Measurements from ENCODE around the gene DDR2. TPM values are rescaled to one million over a fixed set of nuclear protein-coding genes. Genes with fewer than 3 reads are reported as not detected.

Gene DDR2
- total and polyA plus RNA-seq, 2 donors from 2014 or later = 3.9 to 19.8 TPM

- H3K9me3 ChIP-seq (ENCODE audit: control insufficient read depth in 2 of 3, insufficient read depth in 1 of 3, low read length in 3 of 3) = no peaks in the 10 kb centered on the region
- no peak overlapping the region for H3K4me3 ChIP-seq (ENCODE audit: low read length in 3 of 3)
- TF ChIP-seq CTCF (IDR thresholded peaks at IDR 0.05; ENCODE audit: borderline replicate concordance, extremely low read depth, insufficient read depth) = no peak
- intact Hi-C loops (cut with DNase I) = no loop called here
- no peak overlapping the region for H3K27ac ChIP-seq (ENCODE audit: low read depth in 2 of 2, low read length in 2 of 2)
- FAIRE-seq (no peak), DNase-seq (no peak)
- peaks cover 0 to 35% (median 10%) of the 10 kb centered on the region in 3 donors for H3K4me1 ChIP-seq (ENCODE audit: control insufficient read depth in 2 of 3, insufficient read depth in 2 of 3, low read depth in 1 of 3, low read length in 3 of 3)
- no peak overlapping the region for H3K9ac ChIP-seq (ENCODE audit: low read length in 3 of 3)
- H3K36me3 ChIP-seq (ENCODE audit: control insufficient read depth in 2 of 3, insufficient read depth in 3 of 3, low read length in 3 of 3) = no peaks in the 10 kb centered on the region
- H3K27me3 ChIP-seq (ENCODE audit: control insufficient read depth, insufficient read depth, low read length) = no peaks in the 10 kb centered on the region
These were observed 48.3 kb downstream of the DDR2 start for GRCh38 chr1:162680419-162681121.

- Histone ChIP-seq H3K27me3 (ENCODE audit: control insufficient read depth, insufficient read depth, low read length) (no peaks in the 10 kb centered on the region), H3K4me3 (ENCODE audit: low read length in 3 of 3) (no peak overlapping the region), H3K4me1 (ENCODE audit: control insufficient read depth in 2 of 3, insufficient read depth in 2 of 3, low read depth in 1 of 3, low read length in 3 of 3) (peaks cover 0 to 30% (median 10%) of the 10 kb centered on the region in 3 donors), H3K36me3 (ENCODE audit: control insufficient read depth in 2 of 3, insufficient read depth in 3 of 3, low read length in 3 of 3) (no peaks in the 10 kb centered on the region), H3K9me3 (ENCODE audit: control insufficient read depth in 2 of 3, insufficient read depth in 1 of 3, low read length in 3 of 3) (no peaks in the 10 kb centered on the region), H3K27ac (ENCODE audit: low read depth in 2 of 2, low read length in 2 of 2) (peak overlapping the region in 1 of 2 donors; percentile 18), H3K9ac (ENCODE audit: low read length in 3 of 3) (no peak overlapping the region)
- intact Hi-C loops (cut with DNase I) = no loop called here
- TF ChIP-seq CTCF (IDR thresholded peaks at IDR 0.05; ENCODE audit: borderline replicate concordance, extremely low read depth, insufficient read depth) = no peak
- FAIRE-seq = no peak
- DNase-seq = no peak
These were observed 48.8 kb downstream of the DDR2 start for GRCh38 chr1:162681122-162681436.

GRCh38 chr1:162682013-162682419 lies 49.8 kb downstream of the DDR2 start:
- Histone ChIP-seq H3K9me3 (ENCODE audit: control insufficient read depth in 2 of 3, insufficient read depth in 1 of 3, low read length in 3 of 3) (no peaks in the 10 kb centered on the region), H3K4me1 (ENCODE audit: control insufficient read depth in 2 of 3, insufficient read depth in 2 of 3, low read depth in 1 of 3, low read length in 3 of 3) (peaks cover 0 to 24% (median 4%) of the 10 kb centered on the region in 3 donors), H3K27ac (ENCODE audit: low read depth in 2 of 2, low read length in 2 of 2) (peak overlapping the region; percentile 18 to 27), H3K27me3 (ENCODE audit: control insufficient read depth, insufficient read depth, low read length) (no peaks in the 10 kb centered on the region), H3K4me3 (ENCODE audit: low read length in 3 of 3) (no peak overlapping the region), H3K36me3 (ENCODE audit: control insufficient read depth in 2 of 3, insufficient read depth in 3 of 3, low read length in 3 of 3) (no peaks in the 10 kb centered on the region), H3K9ac (ENCODE audit: low read length in 3 of 3) (no peak overlapping the region)
- no peak for FAIRE-seq
- DNase-seq = peak in 3 of 5 donors; percentile 33 to 68 (median 33)
- no peak for TF ChIP-seq CTCF (IDR thresholded peaks at IDR 0.05; ENCODE audit: borderline replicate concordance, extremely low read depth, insufficient read depth)
- intact Hi-C loops (cut with DNase I) = no loop called here

- intact Hi-C loops (cut with DNase I) = no loop called here
- no peak for FAIRE-seq
These were observed 55.6 kb downstream of the DDR2 start for GRCh38 chr1:162687870-162688269.

More at GRCh38 chr1:162687870-162688269, 55.6 kb downstream of the DDR2 start:
- no peak for TF ChIP-seq CTCF (IDR thresholded peaks at IDR 0.05; ENCODE audit: borderline replicate concordance, extremely low read depth, insufficient read depth)
- Histone ChIP-seq H3K9ac (ENCODE audit: low read length in 3 of 3) (no peak overlapping the region), H3K9me3 (ENCODE audit: control insufficient read depth in 2 of 3, insufficient read depth in 1 of 3, low read length in 3 of 3) (no peaks in the 10 kb centered on the region), H3K27ac (ENCODE audit: low read depth in 2 of 2, low read length in 2 of 2) (no peak overlapping the region), H3K27me3 (ENCODE audit: control insufficient read depth, insufficient read depth, low read length) (no peaks in the 10 kb centered on the region), H3K4me3 (ENCODE audit: low read length in 3 of 3) (no peak overlapping the region), H3K36me3 (ENCODE audit: control insufficient read depth in 2 of 3, insufficient read depth in 3 of 3, low read length in 3 of 3) (no peaks in the 10 kb centered on the region), H3K4me1 (ENCODE audit: control insufficient read depth in 2 of 3, insufficient read depth in 2 of 3, low read depth in 1 of 3, low read length in 3 of 3) (peaks cover 0 to 9% (median 9%) of the 10 kb centered on the region in 3 donors)
- DNase-seq = no peak
